ENCODE data around the gene MICAL2.

DNA sequence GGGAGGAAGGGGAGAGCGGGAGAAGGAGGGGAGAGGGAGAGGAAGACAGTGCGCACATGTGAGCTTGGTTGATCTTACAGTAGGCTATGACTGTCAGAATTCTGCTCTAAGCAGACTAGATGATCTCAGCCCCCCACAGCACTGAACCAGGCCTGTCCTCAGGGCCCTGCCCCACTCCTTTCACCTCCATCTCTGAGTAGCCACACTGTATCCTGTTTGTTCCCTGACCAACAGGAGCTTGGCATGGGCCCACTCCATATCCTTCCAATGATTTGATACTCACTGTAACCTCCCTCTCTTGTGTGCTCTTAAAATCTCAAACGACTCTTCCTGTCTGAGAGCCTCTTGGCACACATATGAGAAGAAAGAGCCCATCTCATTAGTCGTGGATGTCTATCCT is 180.9 kb downstream of the MICAL2 start:
- TF ChIP-seq, protein P1, sequence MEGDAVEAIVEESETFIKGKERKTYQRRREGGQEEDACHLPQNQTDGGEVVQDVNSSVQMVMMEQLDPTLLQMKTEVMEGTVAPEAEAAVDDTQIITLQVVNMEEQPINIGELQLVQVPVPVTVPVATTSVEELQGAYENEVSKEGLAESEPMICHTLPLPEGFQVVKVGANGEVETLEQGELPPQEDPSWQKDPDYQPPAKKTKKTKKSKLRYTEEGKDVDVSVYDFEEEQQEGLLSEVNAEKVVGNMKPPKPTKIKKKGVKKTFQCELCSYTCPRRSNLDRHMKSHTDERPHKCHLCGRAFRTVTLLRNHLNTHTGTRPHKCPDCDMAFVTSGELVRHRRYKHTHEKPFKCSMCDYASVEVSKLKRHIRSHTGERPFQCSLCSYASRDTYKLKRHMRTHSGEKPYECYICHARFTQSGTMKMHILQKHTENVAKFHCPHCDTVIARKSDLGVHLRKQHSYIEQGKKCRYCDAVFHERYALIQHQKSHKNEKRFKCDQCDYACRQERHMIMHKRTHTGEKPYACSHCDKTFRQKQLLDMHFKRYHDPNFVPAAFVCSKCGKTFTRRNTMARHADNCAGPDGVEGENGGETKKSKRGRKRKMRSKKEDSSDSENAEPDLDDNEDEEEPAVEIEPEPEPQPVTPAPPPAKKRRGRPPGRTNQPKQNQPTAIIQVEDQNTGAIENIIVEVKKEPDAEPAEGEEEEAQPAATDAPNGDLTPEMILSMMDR (IDR thresholded peaks at IDR 0.05 in 2 of 3, conservative IDR thresholded peaks at IDR 0.05 in 1 of 3; ENCODE audit: control insufficient read depth in 2 of 3, extremely low read depth in 1 of 3, insufficient read depth in 1 of 3, low read depth in 3 of 3, low read length in 3 of 3) = no peak
- TF ChIP-seq ZZZ3 (IDR thresholded peaks at IDR 0.05; ENCODE audit: control insufficient read depth, insufficient read length, low read depth) = no peak
- no peak for TF ChIP-seq SRF (IDR thresholded peaks at IDR 0.05; ENCODE audit: low read depth in 2 of 2, low read length in 2 of 2)
- TF ChIP-seq YY1 (IDR thresholded peaks at IDR 0.05; ENCODE audit: low read depth, low read length) = no peak
- TF ChIP-seq, protein P2, sequence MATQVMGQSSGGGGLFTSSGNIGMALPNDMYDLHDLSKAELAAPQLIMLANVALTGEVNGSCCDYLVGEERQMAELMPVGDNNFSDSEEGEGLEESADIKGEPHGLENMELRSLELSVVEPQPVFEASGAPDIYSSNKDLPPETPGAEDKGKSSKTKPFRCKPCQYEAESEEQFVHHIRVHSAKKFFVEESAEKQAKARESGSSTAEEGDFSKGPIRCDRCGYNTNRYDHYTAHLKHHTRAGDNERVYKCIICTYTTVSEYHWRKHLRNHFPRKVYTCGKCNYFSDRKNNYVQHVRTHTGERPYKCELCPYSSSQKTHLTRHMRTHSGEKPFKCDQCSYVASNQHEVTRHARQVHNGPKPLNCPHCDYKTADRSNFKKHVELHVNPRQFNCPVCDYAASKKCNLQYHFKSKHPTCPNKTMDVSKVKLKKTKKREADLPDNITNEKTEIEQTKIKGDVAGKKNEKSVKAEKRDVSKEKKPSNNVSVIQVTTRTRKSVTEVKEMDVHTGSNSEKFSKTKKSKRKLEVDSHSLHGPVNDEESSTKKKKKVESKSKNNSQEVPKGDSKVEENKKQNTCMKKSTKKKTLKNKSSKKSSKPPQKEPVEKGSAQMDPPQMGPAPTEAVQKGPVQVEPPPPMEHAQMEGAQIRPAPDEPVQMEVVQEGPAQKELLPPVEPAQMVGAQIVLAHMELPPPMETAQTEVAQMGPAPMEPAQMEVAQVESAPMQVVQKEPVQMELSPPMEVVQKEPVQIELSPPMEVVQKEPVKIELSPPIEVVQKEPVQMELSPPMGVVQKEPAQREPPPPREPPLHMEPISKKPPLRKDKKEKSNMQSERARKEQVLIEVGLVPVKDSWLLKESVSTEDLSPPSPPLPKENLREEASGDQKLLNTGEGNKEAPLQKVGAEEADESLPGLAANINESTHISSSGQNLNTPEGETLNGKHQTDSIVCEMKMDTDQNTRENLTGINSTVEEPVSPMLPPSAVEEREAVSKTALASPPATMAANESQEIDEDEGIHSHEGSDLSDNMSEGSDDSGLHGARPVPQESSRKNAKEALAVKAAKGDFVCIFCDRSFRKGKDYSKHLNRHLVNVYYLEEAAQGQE (IDR thresholded peaks at IDR 0.05; ENCODE audit: low read depth, low read length) = no peak
- TF ChIP-seq BACH1 (IDR thresholded peaks at IDR 0.05; ENCODE audit: borderline replicate concordance) = no peak
- TF ChIP-seq CEBPB (IDR thresholded peaks at IDR 0.05; ENCODE audit: borderline replicate concordance in 1 of 2, low read depth in 2 of 2, low read length in 2 of 2) = no peak
